GM12872 (cell line): Measurements from ENCODE around the gene PCNT.

Experiments used
- CTCF ChIP-seq: IDR thresholded peaks from 3 replicates; pipeline ENCODE4 v1.5.1; 2011; ENCODE audit warnings: low read depth, mild to moderate bottlenecking, low read length, moderate library complexity; ENCODE audit not compliant: insufficient read depth

The PCNT gene

DNA sequence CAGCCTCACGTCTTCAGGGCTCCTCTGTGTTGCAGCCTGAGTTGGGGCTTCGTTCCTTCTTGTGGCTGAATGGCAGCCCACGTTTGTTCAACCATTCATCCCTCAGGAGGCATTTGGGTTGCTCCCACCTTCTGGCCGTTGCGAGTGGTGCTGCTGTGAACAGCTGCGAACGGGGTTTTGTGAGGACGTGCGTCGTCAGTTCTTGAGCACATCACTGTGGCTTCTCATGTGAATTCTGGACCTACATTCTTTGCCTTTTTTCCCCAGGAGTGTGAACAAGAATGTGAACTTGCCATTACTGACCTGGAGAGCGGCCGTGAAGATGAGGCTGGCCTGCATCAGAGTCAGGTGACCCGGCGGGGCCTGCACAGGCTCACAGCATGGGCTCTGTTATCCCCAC, 21.9 kb downstream of the PCNT start:
- no peak for TF ChIP-seq CTCF

DNA sequence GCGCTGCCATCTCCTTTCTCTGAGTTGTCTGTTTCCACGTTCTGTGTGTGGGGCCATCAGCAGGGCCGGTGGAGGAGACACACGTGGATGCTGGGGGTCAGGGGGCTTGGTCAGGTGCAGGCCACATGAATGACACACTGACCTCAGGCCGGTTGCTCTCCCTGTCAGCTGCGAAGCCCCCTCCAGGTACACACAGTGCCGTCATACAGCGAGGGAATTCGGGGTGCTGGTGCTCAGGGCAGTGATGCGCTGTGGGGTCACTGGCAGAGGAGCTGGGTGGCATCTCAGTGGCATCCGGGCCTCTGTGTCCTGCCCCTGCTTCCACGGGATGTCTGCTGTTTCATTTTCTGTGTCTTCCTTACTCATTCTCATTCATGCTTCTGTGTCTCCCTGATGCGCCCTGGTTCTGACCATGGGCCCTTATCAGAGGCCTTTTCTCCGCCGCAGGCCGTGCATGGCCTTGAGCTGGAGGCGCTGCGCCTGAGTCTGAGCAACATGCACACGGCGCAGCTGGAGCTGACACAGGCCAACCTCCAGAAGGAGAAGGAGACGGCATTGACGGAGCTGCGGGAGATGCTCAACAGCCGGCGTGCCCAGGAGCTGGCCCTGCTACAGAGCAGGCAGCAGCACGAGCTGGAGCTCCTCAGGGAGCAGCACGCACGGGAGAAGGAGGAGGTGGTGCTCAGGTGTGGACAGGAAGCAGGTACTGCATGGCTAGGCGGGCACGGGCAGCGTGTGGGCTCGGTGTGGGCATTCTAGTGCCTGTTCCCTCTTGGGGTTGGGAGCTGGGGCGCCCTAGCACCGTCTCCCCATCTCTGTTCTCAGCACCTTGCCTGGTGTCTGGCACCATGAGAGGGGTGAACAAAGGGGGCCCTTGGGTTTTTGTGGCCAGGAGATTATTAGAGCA, 22.6 kb downstream of the PCNT start:
- no peak for TF ChIP-seq CTCF

- no peak for TF ChIP-seq CTCF
Observed at GRCh38 chr21:46347203-46347550, 23.2 kb downstream of the PCNT start.

DNA sequence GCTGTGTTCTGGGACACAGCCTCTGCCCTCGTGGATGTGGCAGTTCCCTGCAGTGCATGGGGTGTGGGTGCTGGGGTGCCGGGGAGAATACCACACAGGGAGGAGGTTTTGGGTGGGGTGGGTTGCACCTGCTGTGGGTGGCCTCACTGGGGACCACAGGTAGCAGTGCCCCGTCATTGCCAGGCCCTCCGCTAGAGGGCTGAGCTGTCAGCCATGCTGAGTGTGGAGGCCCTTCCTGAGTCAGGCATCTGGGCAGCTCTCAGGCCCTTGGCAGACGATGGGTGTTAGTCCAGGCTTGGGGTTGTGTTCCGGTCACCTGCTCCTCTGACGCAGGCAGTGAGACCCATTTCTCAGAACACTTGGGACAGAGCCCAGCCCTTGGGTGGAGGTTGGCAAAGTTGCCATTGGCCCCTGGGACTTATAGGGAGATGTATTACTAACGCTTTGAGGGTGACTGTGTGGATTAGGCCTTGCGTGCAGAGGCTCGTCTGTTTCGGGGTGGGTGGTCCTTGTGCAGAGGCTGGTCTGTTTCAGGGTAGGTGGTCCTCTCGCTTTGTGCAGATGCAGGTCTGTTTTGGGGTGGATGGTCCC, 23.9 kb downstream of the PCNT start:
- no peak for TF ChIP-seq CTCF

- TF ChIP-seq CTCF, result no peak
Observed at GRCh38 chr21:46349134-46349760, 25.3 kb downstream of the PCNT start.

- no peak for TF ChIP-seq CTCF
Observed at GRCh38 chr21:46350571-46350970, 26.6 kb downstream of the PCNT start.

DNA sequence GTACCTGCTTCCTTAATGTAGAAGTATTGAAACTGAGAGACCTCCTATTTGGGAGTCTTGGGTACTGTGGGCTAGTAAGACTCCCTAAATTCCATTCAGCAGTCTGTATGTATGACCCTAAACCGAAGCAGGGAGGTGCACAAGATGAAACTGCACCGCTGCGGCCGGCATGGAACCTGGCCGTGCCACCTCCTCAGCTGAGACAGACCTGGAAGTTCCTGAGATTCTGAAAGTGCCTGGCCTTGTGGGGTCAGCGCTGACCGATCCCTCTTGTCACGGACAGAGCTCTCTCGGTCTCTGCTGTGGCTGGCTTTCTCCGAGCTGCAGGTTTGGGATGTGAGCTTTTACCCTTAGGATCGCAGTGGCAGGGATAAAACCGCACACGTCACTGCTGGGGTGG, 27.0 kb downstream of the PCNT start:
- TF ChIP-seq CTCF, result no peak
